COR-L47 (cell line): Measurements from ENCODE around the gene RRP9.
"Not testable (repeated sequence)": the region's sequence is repeated elsewhere in the genome, so short reads cannot be mapped to it uniquely, and the experiment has no call there.

ENCODE experiments used
- DNase-seq: peaks from one replicate; lab custom pipeline; 2025; lab: John Stamatoyannopoulos, UW

The RRP9 gene

DNA sequence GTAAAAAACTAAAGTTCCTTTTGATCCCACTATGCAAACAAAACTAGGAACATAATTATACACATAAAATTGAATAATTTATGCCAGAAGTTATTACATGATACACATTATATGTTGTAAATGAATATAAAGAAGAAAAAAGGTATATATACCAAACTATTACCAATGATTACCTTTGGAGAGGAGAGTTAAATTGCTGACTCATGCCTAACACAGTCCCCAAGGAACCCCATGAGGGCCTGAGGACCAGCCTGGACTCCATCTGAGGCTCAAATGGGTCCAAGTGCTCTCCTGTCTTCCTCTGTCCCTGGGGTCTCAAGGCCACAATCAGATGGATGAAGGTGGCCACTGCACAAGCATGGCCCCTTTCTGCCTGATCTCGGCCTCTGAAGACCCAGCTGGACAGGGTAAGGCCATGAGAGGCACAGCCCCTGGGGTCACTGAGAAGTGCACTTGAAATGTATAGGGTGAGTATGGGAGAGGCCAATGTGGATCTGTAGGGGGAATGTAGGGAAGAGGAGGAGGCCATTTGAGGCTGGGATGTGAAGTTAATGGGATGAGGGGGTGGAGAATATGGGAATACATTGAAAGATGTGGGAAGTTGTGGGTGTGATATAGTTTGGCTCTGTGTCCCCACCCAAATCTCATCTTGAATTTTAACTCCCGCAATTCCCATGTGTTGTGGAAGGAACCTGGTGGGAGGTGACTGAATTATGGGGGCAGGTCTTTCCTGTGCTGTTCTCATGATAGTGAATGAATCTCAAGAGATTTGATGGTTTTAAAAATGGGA, 37.5 kb downstream of the RRP9 start:
- no peak for DNase-seq

DNA sequence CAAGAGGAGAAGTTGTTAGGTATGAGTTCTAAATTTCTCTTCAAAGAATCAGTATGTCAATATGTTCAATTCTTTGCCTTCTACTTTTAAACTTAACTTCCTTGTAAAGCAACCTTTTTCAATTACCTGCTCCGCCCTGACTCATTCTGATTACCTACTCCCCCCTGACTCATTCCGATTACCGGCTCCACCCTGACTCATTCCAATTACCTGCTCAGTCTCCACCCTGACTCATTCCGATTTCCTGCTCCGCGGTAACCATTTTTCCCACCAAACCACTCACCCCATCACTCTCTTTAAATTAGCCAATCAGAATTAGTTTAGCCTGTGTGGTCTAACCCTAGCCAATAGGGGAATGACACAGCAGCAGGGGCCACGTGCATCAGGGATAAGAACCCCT, 39.3 kb downstream of the RRP9 start:
- not testable (repeated sequence) for DNase-seq

- DNase-seq = not testable (repeated sequence)
Measured at GRCh38 chr3:51900043-51900442, 41.7 kb downstream of the RRP9 start.

GRCh38 chr3:51897391-51897790, 44.3 kb downstream of the RRP9 start:
- DNase-seq = no peak

DNA sequence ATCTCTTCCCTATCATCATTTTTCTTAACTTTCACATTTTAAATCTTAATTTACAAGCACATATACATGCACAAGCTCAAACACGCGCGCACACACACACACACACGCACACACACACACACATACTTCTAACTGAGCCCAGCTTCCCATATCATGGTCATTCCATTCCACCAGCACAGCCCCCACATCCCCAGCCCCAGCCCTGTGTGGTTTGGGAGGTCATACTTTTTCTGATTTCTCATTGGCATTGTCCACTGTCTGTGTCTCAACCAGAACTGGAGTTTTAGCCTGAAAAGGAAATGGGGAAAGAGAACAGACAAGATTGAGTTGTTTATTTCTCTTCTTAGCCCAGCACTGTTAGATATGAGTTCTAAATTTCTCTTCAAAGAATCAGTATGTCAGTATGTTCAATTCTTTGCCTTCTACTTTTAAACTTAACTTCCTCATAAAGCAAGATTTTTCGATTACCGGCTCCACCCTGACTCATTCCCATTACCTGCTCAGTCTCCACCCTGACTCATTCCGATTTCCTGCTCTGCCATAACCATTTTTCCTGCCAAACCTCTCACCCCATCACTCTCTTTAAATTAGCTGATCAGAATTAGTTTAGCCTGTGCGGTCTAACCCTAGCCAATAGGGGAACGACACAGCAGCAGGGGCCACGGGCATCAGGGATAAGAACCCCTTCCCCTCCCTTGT, 44.9 kb downstream of the RRP9 start:
- DNase-seq = no peak

- no peak for DNase-seq
Measured at GRCh38 chr3:51894939-51895338, 46.8 kb downstream of the RRP9 start.

GRCh38 chr3:51894391-51894790, 47.3 kb downstream of the RRP9 start:
- no peak for DNase-seq

DNA sequence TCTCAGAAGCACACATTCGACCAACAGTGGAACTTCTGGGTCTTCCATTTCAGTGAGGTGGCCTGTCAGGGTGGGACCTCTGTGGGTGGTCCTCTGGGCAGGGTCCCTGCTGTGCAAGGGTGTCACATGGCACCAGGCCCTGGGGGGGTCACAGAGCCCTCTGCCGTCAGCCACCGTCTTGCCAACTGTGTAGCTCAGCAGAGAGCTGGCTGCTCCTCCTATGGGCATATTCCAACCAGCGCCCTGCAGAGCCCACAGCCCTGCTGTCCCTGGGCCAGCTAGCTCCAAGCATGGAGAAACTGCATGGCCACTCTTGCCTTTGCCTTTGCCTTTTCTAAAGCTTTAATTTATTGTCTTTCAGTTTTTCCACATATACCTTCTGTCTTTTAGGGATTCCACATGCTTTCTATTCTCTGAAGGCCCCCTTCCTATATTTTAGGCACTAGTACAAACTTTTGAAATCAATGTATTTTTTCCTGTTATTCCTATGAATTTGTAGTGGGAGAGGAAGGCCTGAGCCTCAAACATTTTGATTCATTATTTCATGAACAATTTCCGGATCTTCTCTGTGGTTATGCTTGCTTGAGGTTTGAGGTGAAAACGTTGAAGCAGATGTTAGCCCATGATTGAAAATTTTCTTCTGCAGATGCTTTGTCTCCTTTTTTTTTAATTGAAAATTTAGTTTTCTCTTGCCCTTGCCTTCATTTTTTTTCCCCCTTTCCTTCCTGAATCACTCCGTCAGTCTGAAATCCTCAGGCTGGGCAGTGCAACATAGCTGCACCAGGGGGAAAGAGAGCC, 50.3 kb downstream of the RRP9 start:
- DNase-seq = no peak

GRCh38 chr3:51888463-51889105, 53.1 kb downstream of the RRP9 start:
- DNase-seq = no peak

DNA sequence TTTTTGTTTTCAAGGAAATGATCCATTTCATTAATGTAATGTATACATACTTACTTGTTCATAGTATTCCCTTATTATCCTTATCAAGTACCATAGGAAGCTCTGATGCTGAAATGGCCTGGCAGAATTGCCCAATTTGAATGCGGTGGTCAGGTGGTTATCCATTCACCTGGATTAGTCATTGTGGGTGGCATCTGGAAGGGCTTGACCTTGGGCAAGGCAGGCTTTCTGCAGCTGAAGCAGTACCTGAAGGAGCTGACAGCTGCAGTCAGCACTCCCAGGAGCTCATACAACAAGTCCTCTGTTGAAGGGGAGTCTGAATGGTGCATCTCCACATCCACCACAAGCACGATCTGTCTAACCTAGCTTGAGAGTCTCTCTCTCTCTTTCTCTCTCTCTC, 54.1 kb downstream of the RRP9 start:
- DNase-seq = no peak

DNA sequence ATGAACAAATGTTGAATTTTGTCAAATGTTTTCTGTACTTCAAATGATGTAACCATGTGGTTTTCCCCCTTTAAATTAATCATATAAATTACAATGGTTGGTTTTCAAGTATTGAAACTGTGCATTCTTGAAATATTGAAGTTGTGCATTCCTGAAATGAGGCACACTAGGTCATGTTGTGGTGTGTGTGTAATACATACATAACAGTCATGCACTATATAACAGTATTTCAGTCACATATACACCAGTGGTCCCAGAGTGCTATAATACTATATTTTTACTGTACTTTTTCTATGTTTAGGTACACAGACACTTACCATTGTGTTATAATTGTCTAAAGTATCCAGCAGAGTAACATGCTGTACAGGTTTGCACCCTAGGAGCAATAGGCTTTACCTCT, 55.3 kb downstream of the RRP9 start:
- no peak for DNase-seq
